SK-N-SH treated with all-trans-retinoic acid at 6 μM for 48 hours (cell line): ENCODE data around the gene ZNF446.

Experiments used
- CREB5 ChIP-seq: fragments of 250-450 bp; sonication (Bioruptor Pico); IDR thresholded peaks from 2 replicates; pipeline ENCODE4 v1.5.1; 2020; ENCODE audit warnings: low read depth, mild to moderate bottlenecking, moderate library complexity
- CSDC2 ChIP-seq: fragments of 250-450 bp; sonication (Bioruptor Pico); IDR thresholded peaks from 2 replicates; pipeline ENCODE4 v1.5.0; 2020; ENCODE audit warnings: mild to moderate bottlenecking, moderate library complexity
- CSRNP3 ChIP-seq: fragments of 250-450 bp; sonication (Bioruptor Pico); IDR thresholded peaks from 2 replicates; pipeline ENCODE4 v1.5.1; 2021; ENCODE audit warnings: mild to moderate bottlenecking, moderate library complexity
- GLIS3 ChIP-seq: fragments of 250-450 bp; sonication (Bioruptor Pico); IDR thresholded peaks from 2 replicates; pipeline ENCODE4 v1.5.0; 2020; ENCODE audit warnings: mild to moderate bottlenecking, moderate library complexity
- ISL1 ChIP-seq: fragments of 250-450 bp; sonication (Bioruptor Pico); IDR thresholded peaks from 2 replicates; pipeline ENCODE4 v2.1.2; 2022; ENCODE audit warnings: mild to moderate bottlenecking, moderate library complexity
- PATZ1 ChIP-seq: fragments of 250-450 bp; sonication (Bioruptor Pico); IDR thresholded peaks from 2 replicates; pipeline ENCODE4 v1.8.0; 2020; ENCODE audit warnings: mild to moderate bottlenecking, moderate library complexity, borderline replicate concordance
- PPARA ChIP-seq: fragments of 250-450 bp; sonication (Bioruptor Pico); IDR thresholded peaks from 2 replicates; pipeline ENCODE4 v1.5.0; 2020; ENCODE audit warnings: mild to moderate bottlenecking, borderline replicate concordance
- RARB ChIP-seq: fragments of 250-450 bp; sonication (Bioruptor Pico); IDR thresholded peaks from 2 replicates; pipeline ENCODE4 v1.8.0; 2021; ENCODE audit warnings: mild to moderate bottlenecking, moderate library complexity
- TOX ChIP-seq: fragments of 250-450 bp; sonication (Bioruptor Pico); IDR thresholded peaks from 2 replicates; pipeline ENCODE4 v1.8.0; 2021; ENCODE audit warnings: mild to moderate bottlenecking, moderate library complexity, borderline replicate concordance
- ZC3H10 ChIP-seq: fragments of 250-450 bp; sonication (Bioruptor Pico); IDR thresholded peaks from 2 replicates; pipeline ENCODE4 v1.5.1; 2021; ENCODE audit warnings: mild to moderate bottlenecking, moderate library complexity
- ZFP3 ChIP-seq: fragments of 250-450 bp; sonication (Bioruptor Pico); IDR thresholded peaks from 2 replicates; pipeline ENCODE4 v1.5.0; 2020; ENCODE audit warnings: mild to moderate bottlenecking, moderate library complexity
- ZFP30 ChIP-seq: fragments of 450-650 bp; formaldehyde crosslinking; IDR thresholded peaks from 2 replicates; pipeline ENCODE4 v1.5.0; 2022; ENCODE audit warnings: mild to moderate bottlenecking, moderate library complexity
- ZNF565 ChIP-seq: fragments of 450-650 bp; formaldehyde crosslinking; conservative IDR thresholded peaks from 2 replicates; pipeline ENCODE4 v1.5.0; 2020; ENCODE audit warnings: low read depth, mild to moderate bottlenecking, moderate library complexity
- ZNF70 ChIP-seq: fragments of 450-650 bp; formaldehyde crosslinking; IDR thresholded peaks from 2 replicates; pipeline ENCODE4 v1.5.0; 2020; ENCODE audit warnings: mild to moderate bottlenecking, moderate library complexity

- TF ChIP-seq ISL1 (CRISPR knock-in tag) (no peak), TOX (CRISPR knock-in tag) (no peak), ZNF70 (CRISPR knock-in tag) (no peak), PATZ1 (CRISPR knock-in tag) (no peak), CSRNP3 (CRISPR knock-in tag) (peak; percentile 66; the same call in 1 of the 2 replicates), PPARA (CRISPR knock-in tag) (no peak), ZFP30 (no peak), CSDC2 (CRISPR knock-in tag) (peak; percentile 59; the same call in 1 of the 2 replicates), ZC3H10 (CRISPR knock-in tag) (no peak), CREB5 (CRISPR knock-in tag) (no peak), ZFP3 (no peak), GLIS3 (CRISPR knock-in tag) (no peak), ZNF565 (CRISPR knock-in tag) (no peak), RARB (CRISPR knock-in tag) (no peak)
Measured at GRCh38 chr19:58476498-58477015, 405 bp downstream of the ZNF446 start.
